HEK293T (cell line): ENCODE data around the gene UTP3.
"Not testable (repeated sequence)": the region's sequence is repeated elsewhere in the genome, so short reads cannot be mapped to it uniquely, and the experiment has no call there.

Experiments
- CTCF ChIA-PET: fragments of 350-600 bp; formaldehyde crosslinking; extraction: SDS; loops from one replicate; lab custom pipeline; 2021; ENCODE audit warnings: antibody characterized with exemption, inconsistent platforms; lab: Yijun Ruan, JAX
- POLR2A ChIA-PET: fragments of 350-600 bp; formaldehyde crosslinking; extraction: SDS; loops from one replicate; lab custom pipeline; 2020; ENCODE audit warnings: antibody characterized with exemption, inconsistent platforms; lab: Yijun Ruan, JAX
- DNase-seq: peaks from one replicate; pipeline ENCODE4 v3.0.0; 2012; ENCODE audit warnings: mixed read lengths; ENCODE audit errors: extremely low spot score
- ARNT ChIP-seq: fragments of 450-650 bp; IDR thresholded peaks from 2 replicates; pipeline ENCODE4 v1.6.1; 2017; ENCODE audit warnings: mild to moderate bottlenecking
- BHLHE40 ChIP-seq: fragments of 450-650 bp; IDR thresholded peaks from 2 replicates; pipeline ENCODE4 v1.6.1; 2016; ENCODE audit warnings: mild to moderate bottlenecking, moderate library complexity, borderline replicate concordance
- CTBP1 ChIP-seq: fragments of 450-650 bp; IDR thresholded peaks from 2 replicates; pipeline ENCODE4 v1.6.1; 2016; ENCODE audit warnings: borderline replicate concordance
- ELF4 ChIP-seq: fragments of 450-650 bp; IDR thresholded peaks from 2 replicates; pipeline ENCODE4 v1.6.1; 2017; ENCODE audit warnings: antibody characterized with exemption
- FOXA1 ChIP-seq: fragments of 450-650 bp; IDR thresholded peaks from 2 replicates; pipeline ENCODE4 v1.6.1; 2016; ENCODE audit warnings: mild to moderate bottlenecking
- FOXK2 ChIP-seq: fragments of 450-650 bp; IDR thresholded peaks from 2 replicates; pipeline ENCODE4 v1.6.1; 2016; ENCODE audit warnings: mild to moderate bottlenecking
- FOXM1 ChIP-seq: fragments of 450-650 bp; IDR thresholded peaks from 2 replicates; pipeline ENCODE4 v1.6.1; 2017; ENCODE audit warnings: mild to moderate bottlenecking, borderline replicate concordance
- HDGF ChIP-seq: fragments of 450-650 bp; IDR thresholded peaks from 2 replicates; pipeline ENCODE4 v1.6.1; 2017; ENCODE audit warnings: antibody characterized with exemption, borderline replicate concordance
- L3MBTL2 ChIP-seq: fragments of 450-650 bp; conservative IDR thresholded peaks from 2 replicates; pipeline ENCODE4 v1.6.1; 2016; ENCODE audit warnings: mild to moderate bottlenecking
- LEF1 ChIP-seq: fragments of 450-650 bp; IDR thresholded peaks from 2 replicates; pipeline ENCODE4 v1.6.1; 2017; ENCODE audit warnings: mild to moderate bottlenecking, borderline replicate concordance
- NFRKB ChIP-seq: fragments of 450-650 bp; IDR thresholded peaks from 2 replicates; pipeline ENCODE4 v1.6.1; 2016; ENCODE audit warnings: mild to moderate bottlenecking, moderate library complexity
- SP1 ChIP-seq: fragments of 450-650 bp; IDR thresholded peaks from 2 replicates; pipeline ENCODE4 v1.6.1; 2017
- SUZ12 ChIP-seq: fragments of 450-650 bp; IDR thresholded peaks from 2 replicates; pipeline ENCODE4 v1.6.1; 2016; ENCODE audit warnings: mild to moderate bottlenecking
- TARDBP ChIP-seq: fragments of 450-650 bp; IDR thresholded peaks from 2 replicates; pipeline ENCODE4 v1.6.1; 2016
- ZNF384 ChIP-seq: fragments of 450-650 bp; IDR thresholded peaks from 2 replicates; pipeline ENCODE4 v1.6.1; 2016
- TF ChIP-seq, protein P1 (sequence below): fragments of 450-650 bp; IDR thresholded peaks from 2 replicates; pipeline ENCODE4 v1.6.1; 2016

The UTP3 gene

DNA sequence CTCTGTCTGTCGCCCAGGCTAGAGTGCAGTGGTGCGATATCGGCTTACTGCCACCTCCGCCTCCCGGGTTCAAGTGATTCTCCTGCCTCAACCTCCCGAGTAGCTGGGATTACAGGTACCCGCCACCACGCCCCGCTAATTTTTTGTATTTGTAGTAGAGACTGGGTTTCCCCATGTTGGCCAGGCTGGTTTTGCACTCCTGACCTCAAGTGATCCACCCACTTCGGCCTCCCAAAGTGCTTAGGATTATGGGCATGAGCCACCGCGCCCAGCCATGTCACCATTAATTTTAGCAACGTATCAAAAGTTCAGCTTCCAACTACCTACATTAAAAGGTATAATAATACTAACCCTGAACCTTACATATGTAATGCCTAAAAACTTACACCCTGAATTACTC, 940 bp upstream of the UTP3 start:
- TF ChIP-seq HDGF, result no peak
- no peak for TF ChIP-seq SUZ12
- no peak for TF ChIP-seq FOXK2
- TF ChIP-seq FOXA1, result no peak
- no peak for TF ChIP-seq ZNF384
- no peak for TF ChIP-seq SP1
- TF ChIP-seq, protein P1, sequence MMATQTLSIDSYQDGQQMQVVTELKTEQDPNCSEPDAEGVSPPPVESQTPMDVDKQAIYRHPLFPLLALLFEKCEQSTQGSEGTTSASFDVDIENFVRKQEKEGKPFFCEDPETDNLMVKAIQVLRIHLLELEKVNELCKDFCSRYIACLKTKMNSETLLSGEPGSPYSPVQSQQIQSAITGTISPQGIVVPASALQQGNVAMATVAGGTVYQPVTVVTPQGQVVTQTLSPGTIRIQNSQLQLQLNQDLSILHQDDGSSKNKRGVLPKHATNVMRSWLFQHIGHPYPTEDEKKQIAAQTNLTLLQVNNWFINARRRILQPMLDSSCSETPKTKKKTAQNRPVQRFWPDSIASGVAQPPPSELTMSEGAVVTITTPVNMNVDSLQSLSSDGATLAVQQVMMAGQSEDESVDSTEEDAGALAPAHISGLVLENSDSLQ, result no peak
- no peak for TF ChIP-seq L3MBTL2
- no peak for TF ChIP-seq FOXM1
- TF ChIP-seq CTBP1, result no peak
- no peak for TF ChIP-seq TARDBP
- TF ChIP-seq ARNT, result no peak
- TF ChIP-seq LEF1, result no peak
- TF ChIP-seq NFRKB, result no peak
- TF ChIP-seq ELF4, result no peak
- no peak for TF ChIP-seq BHLHE40
- CTCF ChIA-PET, result interaction anchor here (0.6 to 1.0 kb wide), 2 partner anchors 14 to 31 kb away, joined by 3 to 4 read pairs; no protein-coding TSS in a partner anchor
- DNase-seq, result no peak
- POLR2A ChIA-PET, result interaction anchor here (0.6 to 1.4 kb wide), 4 partner anchors 16 to 31 kb away, joined by 3 to 6 read pairs (median 4); no protein-coding TSS in a partner anchor

- TF ChIP-seq ZNF384 (no peak), HDGF (no peak), FOXK2 (no peak)
- ChIA-PET CTCF (interaction anchor here (0.6 kb wide), 1 partner anchor 65 kb away, joined by 6 read pairs; no protein-coding TSS in a partner anchor), POLR2A (interaction anchor here (1.0 to 1.2 kb wide), 3 partner anchors 16 to 33 kb away, joined by 3 to 11 read pairs (median 3); partner anchors contain the start of gene RUFY3)
- no peak for DNase-seq
These were observed 481 bp downstream of the UTP3 start for GRCh38 chr4:70688795-70689231.

DNA sequence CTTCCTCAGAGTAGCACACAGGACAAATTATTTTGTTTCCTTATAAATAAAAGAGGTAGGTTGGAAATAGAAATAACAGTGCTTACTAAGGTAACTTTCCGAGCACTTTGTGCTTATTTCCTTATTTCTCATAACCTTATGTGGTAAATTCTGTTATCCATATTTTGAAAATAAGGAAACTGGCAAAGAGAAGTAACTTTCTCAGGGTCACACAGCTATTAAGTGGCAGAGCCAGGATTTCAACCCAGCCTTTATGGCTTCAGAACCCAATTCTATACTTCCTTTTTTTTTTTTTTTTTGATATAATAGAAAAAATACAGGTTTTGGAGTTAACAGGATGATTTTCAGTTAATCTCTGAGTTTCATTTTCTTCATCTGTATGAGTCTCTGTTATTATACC, 3.3 kb downstream of the UTP3 start:
- no peak for TF ChIP-seq SUZ12
- no peak for TF ChIP-seq LEF1
- TF ChIP-seq L3MBTL2, result no peak
- no peak for TF ChIP-seq SP1
- TF ChIP-seq HDGF, result no peak
- TF ChIP-seq FOXA1, result no peak
- TF ChIP-seq FOXM1, result no peak
- TF ChIP-seq, protein P1, result no peak
- TF ChIP-seq ELF4, result no peak
- CTCF ChIA-PET, result interaction anchor here (0.6 kb wide), 1 partner anchor 35 kb away, joined by 6 read pairs; no protein-coding TSS in a partner anchor
- DNase-seq, result no peak
- POLR2A ChIA-PET, result interaction anchor here (0.8 kb wide), 1 partner anchor 13 kb away, joined by 3 read pairs; no protein-coding TSS in a partner anchor

GRCh38 chr4:70694633-70695032, 6.3 kb downstream of the UTP3 start:
- DNase-seq, POLR2A ChIA-PET, CTCF ChIA-PET: not testable (repeated sequence)

DNA sequence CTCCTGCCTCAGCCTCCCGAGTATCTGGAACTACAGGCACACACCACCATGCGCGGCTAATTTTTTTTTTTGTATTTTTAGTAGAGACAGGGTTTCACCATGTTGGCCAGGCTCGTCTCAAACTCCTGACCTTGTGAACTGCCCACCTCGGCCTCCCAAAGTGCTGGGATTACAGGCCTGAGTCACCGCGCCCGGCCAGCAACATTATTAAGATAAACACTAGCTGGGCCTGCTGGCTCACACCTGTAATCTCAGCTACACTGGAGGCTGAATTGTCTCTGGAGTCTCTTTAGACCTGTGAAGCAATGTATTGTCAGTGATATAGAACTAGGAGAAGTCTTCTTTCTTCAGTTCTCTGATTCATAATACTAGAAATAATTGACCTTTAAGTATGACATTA, 10.1 kb downstream of the UTP3 start:
- POLR2A ChIA-PET, CTCF ChIA-PET, DNase-seq: not testable (repeated sequence)

DNA sequence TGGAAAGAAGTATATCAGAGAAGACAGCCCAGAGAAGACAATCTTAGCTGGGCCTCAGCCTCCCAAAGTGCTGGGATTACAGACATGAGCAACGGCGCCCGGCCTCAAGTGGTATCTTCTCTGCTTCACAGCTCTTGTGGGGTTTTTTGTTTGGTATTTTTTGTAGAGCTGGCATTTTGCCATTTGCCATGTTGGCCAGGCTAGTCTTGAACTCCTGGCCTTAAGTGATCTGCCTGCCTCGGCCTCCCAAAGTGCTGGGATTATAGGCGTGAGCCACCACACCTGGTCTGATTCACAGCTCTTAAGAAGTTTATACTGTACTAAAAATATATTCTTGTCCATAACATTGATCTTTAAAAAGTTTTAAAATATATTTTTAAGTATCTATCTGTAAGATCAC, 12.4 kb downstream of the UTP3 start:
- TF ChIP-seq SP1 (no peak), LEF1 (no peak), ELF4 (no peak), ARNT (no peak), FOXK2 (no peak), SUZ12 (no peak), FOXA1 (no peak), TARDBP (no peak), FOXM1 (no peak), NFRKB (no peak), CTBP1 (no peak), L3MBTL2 (no peak), HDGF (no peak), BHLHE40 (no peak), ZNF384 (no peak)
- TF ChIP-seq, protein P1, result no peak
- no peak for DNase-seq
- ChIA-PET CTCF (no interaction called here), POLR2A (interaction anchor here (1.5 kb wide), 1 partner anchor 201 kb away, joined by 4 read pairs; the partner anchor contains the start of gene MOB1B)

DNA sequence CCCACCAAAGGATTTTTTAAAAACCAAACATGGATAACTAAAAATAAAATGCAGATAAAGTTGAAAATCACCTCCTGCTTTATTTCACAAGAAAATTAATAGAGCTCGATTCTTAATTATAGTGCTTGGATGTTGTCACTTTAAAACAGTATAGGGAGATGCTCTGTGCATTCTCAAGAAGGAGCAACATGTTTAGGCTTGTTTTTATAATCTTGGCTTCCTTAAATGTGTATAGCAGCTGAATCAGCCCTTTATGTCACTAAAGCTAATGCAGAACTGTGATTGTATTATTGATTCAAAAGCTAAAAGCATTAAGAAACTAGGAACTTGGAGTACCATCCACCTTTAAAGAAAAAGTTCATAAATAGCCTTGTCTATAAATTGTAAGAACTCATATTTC, 12.9 kb downstream of the UTP3 start:
- TF ChIP-seq NFRKB (no peak), SP1 (no peak), ELF4 (no peak), ARNT (no peak), LEF1 (no peak), ZNF384 (no peak), SUZ12 (no peak), FOXM1 (no peak)
- no peak for DNase-seq
- POLR2A ChIA-PET, result interaction anchor here (1.5 kb wide), 1 partner anchor 201 kb away, joined by 4 read pairs; the partner anchor contains the start of gene MOB1B
- CTCF ChIA-PET, result no interaction called here
